ENCODE measurements around the gene HSD17B1.

Gene HSD17B1

GRCh38 chr17:42541041-42541833 is 11.5 kb upstream of the HSD17B1 start:
- Histone ChIP-seq H3K9ac (ENCODE audit: low read length) (no peak overlapping the region), H2AK5ac (ENCODE audit: low read length, severe bottlenecking) (no peak overlapping the region), H3K23ac (ENCODE audit: low read length in 2 of 2) (no peak overlapping the region), H3K27ac (ENCODE audit: low read length, poor library complexity, severe bottlenecking) (no peak overlapping the region), H4K91ac (ENCODE audit: low read length) (no peak overlapping the region), H3K4me2 (ENCODE audit: low read length, poor library complexity, severe bottlenecking) (no peak overlapping the region), H2AFZ (ENCODE audit: low read depth, low read length) (no peak overlapping the region), H3K36me3 (ENCODE audit: control insufficient read depth in 1 of 2, insufficient read depth in 2 of 2, low read depth in 1 of 2, low read length in 2 of 2) (peaks cover 64 to 66% of the 10 kb centered on the region in 2 experiments), H3K4me1 (ENCODE audit: control insufficient read depth, insufficient read depth, low read depth, low read length) (peaks cover 14% of the 10 kb centered on the region), H3K4ac (ENCODE audit: low read depth in 1 of 2, low read length in 2 of 2) (no peak overlapping the region), H3K4me3 (ENCODE audit: insufficient read depth in 1 of 2, low read depth in 1 of 2, low read length in 2 of 2) (no peak overlapping the region), H2BK5ac (ENCODE audit: low read depth, low read length, poor library complexity, severe bottlenecking) (no peak overlapping the region), H2BK120ac (ENCODE audit: low read depth, low read length) (no peak overlapping the region), H2BK15ac (ENCODE audit: low read depth, poor library complexity, severe bottlenecking) (no peak overlapping the region), H3K79me1 (replicated peaks; ENCODE audit: low read length, poor library complexity, severe bottlenecking) (peaks cover 21% of the 10 kb centered on the region), H4K8ac (ENCODE audit: low read length) (no peak overlapping the region), H3K9me3 (ENCODE audit: control insufficient read depth, low read length) (no peaks in the 10 kb centered on the region), H3K27me3 (ENCODE audit: control insufficient read depth in 1 of 2, insufficient read depth in 1 of 2, low read length in 2 of 2) (no peaks in the 10 kb centered on the region), H3K18ac (ENCODE audit: low read depth in 1 of 2, low read length in 2 of 2) (no peak overlapping the region), H3K14ac (ENCODE audit: low read length in 2 of 2) (no peak overlapping the region), H2BK12ac (ENCODE audit: low read length in 2 of 2) (no peak overlapping the region)
- WGBS = 81% methylated on average over 15 of the region's 17 CpGs
- no peak for DNase-seq

DNA sequence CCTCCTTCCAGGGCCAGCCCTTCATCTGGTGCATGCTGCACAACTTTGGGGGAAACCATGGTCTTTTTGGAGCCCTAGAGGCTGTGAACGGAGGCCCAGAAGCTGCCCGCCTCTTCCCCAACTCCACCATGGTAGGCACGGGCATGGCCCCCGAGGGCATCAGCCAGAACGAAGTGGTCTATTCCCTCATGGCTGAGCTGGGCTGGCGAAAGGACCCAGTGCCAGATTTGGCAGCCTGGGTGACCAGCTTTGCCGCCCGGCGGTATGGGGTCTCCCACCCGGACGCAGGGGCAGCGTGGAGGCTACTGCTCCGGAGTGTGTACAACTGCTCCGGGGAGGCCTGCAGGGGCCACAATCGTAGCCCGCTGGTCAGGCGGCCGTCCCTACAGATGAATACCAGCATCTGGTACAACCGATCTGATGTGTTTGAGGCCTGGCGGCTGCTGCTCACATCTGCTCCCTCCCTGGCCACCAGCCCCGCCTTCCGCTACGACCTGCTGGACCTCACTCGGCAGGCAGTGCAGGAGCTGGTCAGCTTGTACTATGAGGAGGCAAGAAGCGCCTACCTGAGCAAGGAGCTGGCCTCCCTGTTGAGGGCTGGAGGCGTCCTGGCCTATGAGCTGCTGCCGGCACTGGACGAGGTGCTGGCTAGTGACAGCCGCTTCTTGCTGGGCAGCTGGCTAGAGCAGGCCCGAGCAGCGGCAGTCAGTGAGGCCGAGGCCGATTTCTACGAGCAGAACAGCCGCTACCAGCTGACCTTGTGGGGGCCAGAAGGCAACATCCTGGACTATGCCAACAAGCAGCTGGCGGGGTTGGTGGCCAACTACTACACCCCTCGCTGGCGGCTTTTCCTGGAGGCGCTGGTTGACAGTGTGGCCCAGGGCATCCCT is 9.3 kb upstream of the HSD17B1 start:
- no peak for DNase-seq
- H3K36me3 ChIP-seq (ENCODE audit: control insufficient read depth in 1 of 2, insufficient read depth in 2 of 2, low read depth in 1 of 2, low read length in 2 of 2) = peaks cover 57 to 66% of the 10 kb centered on the region in 2 experiments
- H3K27ac ChIP-seq (ENCODE audit: low read length, poor library complexity, severe bottlenecking) = no peak overlapping the region
- no peaks in the 10 kb centered on the region for H3K9me3 ChIP-seq (ENCODE audit: control insufficient read depth, low read length)
- peaks cover 17% of the 10 kb centered on the region for H3K79me1 ChIP-seq (replicated peaks; ENCODE audit: low read length, poor library complexity, severe bottlenecking)
- H2AFZ ChIP-seq (ENCODE audit: low read depth, low read length) = no peak overlapping the region
- H3K4ac ChIP-seq (ENCODE audit: low read depth in 1 of 2, low read length in 2 of 2) = peak overlapping the region in 1 of 2 experiments; percentile 31
- 97% methylated on average over 38 of the region's 39 CpGs for WGBS
- no peak overlapping the region for H2BK15ac ChIP-seq (ENCODE audit: low read depth, poor library complexity, severe bottlenecking)
- no peak overlapping the region for H3K4me3 ChIP-seq (ENCODE audit: insufficient read depth in 1 of 2, low read depth in 1 of 2, low read length in 2 of 2)
- H3K9ac ChIP-seq (ENCODE audit: low read length) = no peak overlapping the region
- peaks cover 0 to 5% of the 10 kb centered on the region in 2 experiments for H3K27me3 ChIP-seq (ENCODE audit: control insufficient read depth in 1 of 2, insufficient read depth in 1 of 2, low read length in 2 of 2)
- H4K8ac ChIP-seq (ENCODE audit: low read length) = peak overlapping the region; percentile 25
- no peak overlapping the region for H3K4me2 ChIP-seq (ENCODE audit: low read length, poor library complexity, severe bottlenecking)
- H3K23ac ChIP-seq (ENCODE audit: low read length in 2 of 2) = no peak overlapping the region
- no peak overlapping the region for H2BK12ac ChIP-seq (ENCODE audit: low read length in 2 of 2)
- peak overlapping the region; percentile 53 for H4K91ac ChIP-seq (ENCODE audit: low read length)
- no peak overlapping the region for H2BK5ac ChIP-seq (ENCODE audit: low read depth, low read length, poor library complexity, severe bottlenecking)
- H3K4me1 ChIP-seq (ENCODE audit: control insufficient read depth, insufficient read depth, low read depth, low read length) = peaks cover 11% of the 10 kb centered on the region
- H3K18ac ChIP-seq (ENCODE audit: low read depth in 1 of 2, low read length in 2 of 2) = no peak overlapping the region
- no peak overlapping the region for H2BK120ac ChIP-seq (ENCODE audit: low read depth, low read length)
- no peak overlapping the region for H2AK5ac ChIP-seq (ENCODE audit: low read length, severe bottlenecking)
- H3K14ac ChIP-seq (ENCODE audit: low read length in 2 of 2) = no peak overlapping the region

DNA sequence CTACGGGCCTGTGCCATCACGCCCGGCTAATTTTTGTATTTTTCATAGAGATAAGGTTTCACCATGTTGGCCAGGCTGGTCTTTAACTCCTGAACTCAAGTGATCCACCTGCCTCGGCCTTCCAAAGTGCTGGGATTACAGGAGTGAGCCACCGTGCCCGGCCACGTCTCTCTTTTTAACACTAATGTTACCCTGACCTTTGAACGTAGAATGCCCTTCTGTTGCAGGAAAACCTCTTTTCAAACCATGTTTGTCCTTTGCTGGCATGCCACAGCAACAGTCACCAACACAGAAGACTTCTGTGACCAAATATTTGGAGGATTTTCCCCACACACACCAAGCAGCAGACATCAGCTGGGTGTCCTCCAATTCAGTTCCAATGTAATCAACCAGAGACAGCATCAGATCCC is 7.8 kb upstream of the HSD17B1 start:
- no peak overlapping the region for H2BK12ac ChIP-seq (ENCODE audit: low read length in 2 of 2)
- H3K18ac ChIP-seq (ENCODE audit: low read depth in 1 of 2, low read length in 2 of 2) = no peak overlapping the region
- no peak overlapping the region for H2BK5ac ChIP-seq (ENCODE audit: low read depth, low read length, poor library complexity, severe bottlenecking)
- H2BK15ac ChIP-seq (ENCODE audit: low read depth, poor library complexity, severe bottlenecking) = no peak overlapping the region
- H3K4me1 ChIP-seq (ENCODE audit: control insufficient read depth, insufficient read depth, low read depth, low read length) = peaks cover 12% of the 10 kb centered on the region
- 79% methylated on average over 8 of the region's 8 CpGs for WGBS
- H3K4ac ChIP-seq (ENCODE audit: low read depth in 1 of 2, low read length in 2 of 2) = no peak overlapping the region
- H3K4me3 ChIP-seq (ENCODE audit: insufficient read depth in 1 of 2, low read depth in 1 of 2, low read length in 2 of 2) = no peak overlapping the region
- no peak overlapping the region for H2BK120ac ChIP-seq (ENCODE audit: low read depth, low read length)
- no peak overlapping the region for H3K23ac ChIP-seq (ENCODE audit: low read length in 2 of 2)
- H3K14ac ChIP-seq (ENCODE audit: low read length in 2 of 2) = no peak overlapping the region
- no peak overlapping the region for H4K8ac ChIP-seq (ENCODE audit: low read length)
- no peak overlapping the region for H2AK5ac ChIP-seq (ENCODE audit: low read length, severe bottlenecking)
- H3K27me3 ChIP-seq (ENCODE audit: control insufficient read depth in 1 of 2, insufficient read depth in 1 of 2, low read length in 2 of 2) = peaks cover 0 to 5% of the 10 kb centered on the region in 2 experiments
- no peak overlapping the region for H4K91ac ChIP-seq (ENCODE audit: low read length)
- no peak overlapping the region for H3K27ac ChIP-seq (ENCODE audit: low read length, poor library complexity, severe bottlenecking)
- H3K9ac ChIP-seq (ENCODE audit: low read length) = no peak overlapping the region
- H3K9me3 ChIP-seq (ENCODE audit: control insufficient read depth, low read length) = no peaks in the 10 kb centered on the region
- H3K36me3 ChIP-seq (ENCODE audit: control insufficient read depth in 1 of 2, insufficient read depth in 2 of 2, low read depth in 1 of 2, low read length in 2 of 2) = peaks cover 44 to 51% of the 10 kb centered on the region in 2 experiments
- H3K4me2 ChIP-seq (ENCODE audit: low read length, poor library complexity, severe bottlenecking) = no peak overlapping the region
- no peak for DNase-seq
- peaks cover 15% of the 10 kb centered on the region for H3K79me1 ChIP-seq (replicated peaks; ENCODE audit: low read length, poor library complexity, severe bottlenecking)
- H2AFZ ChIP-seq (ENCODE audit: low read depth, low read length) = no peak overlapping the region

Data from mesenchymal stem cell (in vitro differentiated cells and primary cell).